Astrocyte (in vitro differentiated cells and primary cell): ENCODE measurements around the gene TAS2R50. TPM values are rescaled to one million over a fixed set of nuclear protein-coding genes. Genes with fewer than 3 reads are reported as not detected.
A peak's percentile ranks its signal among the peaks of the same experiment; 100 is the strongest.

Source experiments
- DNase-seq: peaks from one replicate; pipeline ENCODE4 v3.0.0-alpha.2; 2010; ENCODE audit warnings: low read depth
- FAIRE-seq: peaks from 2 replicates; lab custom pipeline; 2011; peaks lifted over from hg19 to GRCh38; lab: Jason Lieb, UNC
- H2AFZ ChIP-seq: 2 replicates; pipeline ENCODE4 v1.6.0; 2012; ENCODE audit warnings: low read depth, low read length, inconsistent platforms
- H3K27ac ChIP-seq: 2 replicates; pipeline ENCODE4 v1.5.1; 2011; ENCODE audit warnings: low read depth, low read length, inconsistent platforms
- H3K27me3 ChIP-seq: 2 replicates; pipeline ENCODE4 v1.6.0; 2011; ENCODE audit warnings: low read length, inconsistent platforms; ENCODE audit not compliant: insufficient read depth
- H3K36me3 ChIP-seq: 2 replicates; pipeline ENCODE4 v1.5.1; 2011; ENCODE audit warnings: low read length, inconsistent platforms; ENCODE audit not compliant: insufficient read depth
- H3K4me1 ChIP-seq: 2 replicates; pipeline ENCODE4 v1.5.1; 2011; ENCODE audit warnings: low read length, inconsistent platforms; ENCODE audit not compliant: insufficient read depth
- H3K4me2 ChIP-seq: 2 replicates; pipeline ENCODE4 v1.6.0; 2012; ENCODE audit warnings: low read length, inconsistent platforms
- H3K4me3 ChIP-seq: 2 replicates; pipeline ENCODE4 v1.5.1; 2011; ENCODE audit warnings: low read depth, mild to moderate bottlenecking, low read length, inconsistent platforms; ENCODE audit not compliant: insufficient read depth
- H3K79me2 ChIP-seq: 2 replicates; pipeline ENCODE4 v1.6.0; 2012; ENCODE audit warnings: mild to moderate bottlenecking, low read length, inconsistent platforms; ENCODE audit not compliant: insufficient read depth
- H3K9ac ChIP-seq: 2 replicates; pipeline ENCODE4 v1.6.0; 2012; ENCODE audit warnings: mild to moderate bottlenecking, low read length, inconsistent platforms
- H3K9me3 ChIP-seq: 2 replicates; pipeline ENCODE4 v1.5.1; 2012; ENCODE audit warnings: low read depth, mild to moderate bottlenecking, low read length, inconsistent platforms; ENCODE audit not compliant: insufficient read depth
- H4K20me1 ChIP-seq: 2 replicates; pipeline ENCODE4 v1.6.0; 2012; ENCODE audit warnings: low read length, inconsistent platforms; ENCODE audit not compliant: insufficient read depth
- H3K27ac Mint-ChIP-seq: one replicate; pipeline ENCODE4 v1.8.0; 2021; ENCODE audit warnings: mild to moderate bottlenecking, mixed read lengths; ENCODE audit not compliant: unreplicated experiment
- H3K27me3 Mint-ChIP-seq: one replicate; pipeline ENCODE4 v1.8.0; 2021; ENCODE audit warnings: low read depth, mixed read lengths; ENCODE audit not compliant: unreplicated experiment
- H3K36me3 Mint-ChIP-seq: one replicate; pipeline ENCODE4 v1.8.0; 2021; ENCODE audit warnings: low read depth, mixed read lengths; ENCODE audit not compliant: unreplicated experiment
- H3K4me1 Mint-ChIP-seq: one replicate; pipeline ENCODE4 v1.8.0; 2021; ENCODE audit warnings: low read depth, mixed read lengths; ENCODE audit not compliant: unreplicated experiment
- H3K4me3 Mint-ChIP-seq: one replicate; pipeline ENCODE4 v1.8.0; 2021; ENCODE audit warnings: mild to moderate bottlenecking, moderate library complexity, mixed read lengths; ENCODE audit not compliant: unreplicated experiment
- H3K9me3 Mint-ChIP-seq: one replicate; pipeline ENCODE4 v1.8.0; 2021; ENCODE audit warnings: mild to moderate bottlenecking, mixed read lengths; ENCODE audit not compliant: unreplicated experiment
- EZH2 ChIP-seq: IDR thresholded peaks from 2 replicates; pipeline ENCODE4 v1.6.1; 2012; ENCODE audit warnings: mild to moderate bottlenecking, low read length, inconsistent platforms; ENCODE audit not compliant: insufficient read depth
- total RNA-seq: library from RNA; stranded (reverse); gene quantifications from 2 replicates; pipeline ENCODE4 v1.2.1, GENCODE V29; 2021
- TF ChIP-seq, protein P1 (sequence below): IDR thresholded peaks from 2 replicates; pipeline ENCODE4 v1.5.1; 2011; ENCODE audit warnings: low read depth, mild to moderate bottlenecking, inconsistent platforms, low read length, moderate library complexity; ENCODE audit not compliant: insufficient read depth

TAS2R50 gene
- total RNA-seq, 1 donor from 2014 or later: 1.2 TPM

DNA sequence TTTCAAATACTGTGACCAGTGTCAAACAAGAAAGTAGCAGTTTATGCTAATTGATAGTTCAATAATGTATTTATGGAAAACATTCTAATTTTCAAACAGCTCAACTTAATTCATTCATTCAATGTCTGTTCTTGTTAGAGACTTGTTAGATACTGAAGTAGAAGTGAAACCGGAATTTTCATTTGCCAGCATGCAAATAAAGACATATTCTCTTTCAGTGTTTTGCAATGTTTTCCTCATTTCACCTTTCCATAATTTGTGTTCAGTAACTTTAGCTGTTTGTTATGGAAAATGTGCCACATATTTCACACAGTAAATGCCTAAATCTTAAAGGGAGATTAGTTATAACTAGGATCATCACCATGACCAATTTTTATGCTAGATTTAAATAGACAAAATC is 21.2 kb downstream of the TAS2R50 start:
- Mint-ChIP-seq H3K9me3 (peaks cover 3% of the 10 kb centered on the region), H3K36me3 (peaks cover 8% of the 10 kb centered on the region), H3K27ac (no peak overlapping the region), H3K27me3 (no peaks in the 10 kb centered on the region), H3K4me1 (peaks cover 2% of the 10 kb centered on the region), H3K4me3 (no peak overlapping the region)
- FAIRE-seq: peak; percentile 72
- Histone ChIP-seq H3K9ac (no peak overlapping the region), H4K20me1 (peaks cover 3% of the 10 kb centered on the region), H3K4me3 (no peak overlapping the region), H3K27ac (no peak overlapping the region), H3K79me2 (no peaks in the 10 kb centered on the region), H3K4me2 (no peak overlapping the region), H3K27me3 (no peaks in the 10 kb centered on the region), H2AFZ (no peak overlapping the region), H3K36me3 (no peaks in the 10 kb centered on the region), H3K4me1 (peaks cover 9% of the 10 kb centered on the region), H3K9me3 (no peaks in the 10 kb centered on the region)
- no peak for DNase-seq
- TF ChIP-seq EZH2: no peak
- TF ChIP-seq, protein P1, sequence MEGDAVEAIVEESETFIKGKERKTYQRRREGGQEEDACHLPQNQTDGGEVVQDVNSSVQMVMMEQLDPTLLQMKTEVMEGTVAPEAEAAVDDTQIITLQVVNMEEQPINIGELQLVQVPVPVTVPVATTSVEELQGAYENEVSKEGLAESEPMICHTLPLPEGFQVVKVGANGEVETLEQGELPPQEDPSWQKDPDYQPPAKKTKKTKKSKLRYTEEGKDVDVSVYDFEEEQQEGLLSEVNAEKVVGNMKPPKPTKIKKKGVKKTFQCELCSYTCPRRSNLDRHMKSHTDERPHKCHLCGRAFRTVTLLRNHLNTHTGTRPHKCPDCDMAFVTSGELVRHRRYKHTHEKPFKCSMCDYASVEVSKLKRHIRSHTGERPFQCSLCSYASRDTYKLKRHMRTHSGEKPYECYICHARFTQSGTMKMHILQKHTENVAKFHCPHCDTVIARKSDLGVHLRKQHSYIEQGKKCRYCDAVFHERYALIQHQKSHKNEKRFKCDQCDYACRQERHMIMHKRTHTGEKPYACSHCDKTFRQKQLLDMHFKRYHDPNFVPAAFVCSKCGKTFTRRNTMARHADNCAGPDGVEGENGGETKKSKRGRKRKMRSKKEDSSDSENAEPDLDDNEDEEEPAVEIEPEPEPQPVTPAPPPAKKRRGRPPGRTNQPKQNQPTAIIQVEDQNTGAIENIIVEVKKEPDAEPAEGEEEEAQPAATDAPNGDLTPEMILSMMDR: no peak

GRCh38 chr12:10960211-10960610 is 26.5 kb downstream of the TAS2R50 start:
- no peak overlapping the region for H3K4me3 Mint-ChIP-seq
- Histone ChIP-seq H3K9ac (no peak overlapping the region), H2AFZ (no peak overlapping the region), H3K79me2 (peaks cover 3% of the 10 kb centered on the region), H3K27ac (no peak overlapping the region), H3K4me1 (no peaks in the 10 kb centered on the region), H3K4me2 (no peak overlapping the region), H3K27me3 (no peaks in the 10 kb centered on the region), H4K20me1 (no peaks in the 10 kb centered on the region), H3K4me3 (no peak overlapping the region), H3K36me3 (no peaks in the 10 kb centered on the region), H3K9me3 (no peaks in the 10 kb centered on the region)
- DNase-seq (no peak), FAIRE-seq (no peak)
- peaks cover 4% of the 10 kb centered on the region for H3K36me3 Mint-ChIP-seq
- H3K9me3 Mint-ChIP-seq: peaks cover 10% of the 10 kb centered on the region
- no peak overlapping the region for H3K27ac Mint-ChIP-seq
- H3K27me3 Mint-ChIP-seq: no peaks in the 10 kb centered on the region
- peaks cover 5% of the 10 kb centered on the region for H3K4me1 Mint-ChIP-seq
- TF ChIP-seq EZH2: no peak

DNA sequence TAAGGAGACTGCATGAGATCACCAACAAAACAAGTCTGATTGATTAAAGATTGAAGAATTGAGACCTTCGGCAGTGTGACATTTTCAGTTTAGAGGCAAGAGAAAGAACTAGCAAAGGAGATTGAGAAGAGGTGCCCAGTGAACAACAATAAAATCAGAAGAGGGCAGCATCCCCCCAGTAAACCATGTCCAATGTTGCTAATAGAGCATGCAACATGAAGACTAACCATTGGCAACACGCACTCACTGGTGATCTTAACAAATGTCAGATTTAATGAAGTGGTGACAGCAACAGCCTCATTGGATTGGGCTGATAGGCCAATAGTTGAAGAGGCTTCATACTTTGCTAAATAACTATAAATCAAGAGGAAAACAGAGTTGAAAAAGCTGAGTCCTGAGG is 26.9 kb downstream of the TAS2R50 start:
- Histone ChIP-seq H3K36me3 (no peaks in the 10 kb centered on the region), H3K79me2 (peaks cover 3% of the 10 kb centered on the region), H3K4me3 (no peak overlapping the region), H3K27me3 (no peaks in the 10 kb centered on the region), H4K20me1 (no peaks in the 10 kb centered on the region), H3K9me3 (no peaks in the 10 kb centered on the region), H3K4me1 (no peaks in the 10 kb centered on the region), H3K9ac (no peak overlapping the region), H2AFZ (no peak overlapping the region), H3K27ac (no peak overlapping the region), H3K4me2 (no peak overlapping the region)
- no peaks in the 10 kb centered on the region for H3K27me3 Mint-ChIP-seq
- peaks cover 5% of the 10 kb centered on the region for H3K4me1 Mint-ChIP-seq
- no peak for DNase-seq
- no peak overlapping the region for H3K27ac Mint-ChIP-seq
- TF ChIP-seq, protein P1: no peak
- TF ChIP-seq EZH2: no peak
- H3K9me3 Mint-ChIP-seq: peaks cover 13% of the 10 kb centered on the region
- H3K36me3 Mint-ChIP-seq: peaks cover 4% of the 10 kb centered on the region
- no peak overlapping the region for H3K4me3 Mint-ChIP-seq
- no peak for FAIRE-seq
